ENCODE results near the gene BABAM2.

DNA sequence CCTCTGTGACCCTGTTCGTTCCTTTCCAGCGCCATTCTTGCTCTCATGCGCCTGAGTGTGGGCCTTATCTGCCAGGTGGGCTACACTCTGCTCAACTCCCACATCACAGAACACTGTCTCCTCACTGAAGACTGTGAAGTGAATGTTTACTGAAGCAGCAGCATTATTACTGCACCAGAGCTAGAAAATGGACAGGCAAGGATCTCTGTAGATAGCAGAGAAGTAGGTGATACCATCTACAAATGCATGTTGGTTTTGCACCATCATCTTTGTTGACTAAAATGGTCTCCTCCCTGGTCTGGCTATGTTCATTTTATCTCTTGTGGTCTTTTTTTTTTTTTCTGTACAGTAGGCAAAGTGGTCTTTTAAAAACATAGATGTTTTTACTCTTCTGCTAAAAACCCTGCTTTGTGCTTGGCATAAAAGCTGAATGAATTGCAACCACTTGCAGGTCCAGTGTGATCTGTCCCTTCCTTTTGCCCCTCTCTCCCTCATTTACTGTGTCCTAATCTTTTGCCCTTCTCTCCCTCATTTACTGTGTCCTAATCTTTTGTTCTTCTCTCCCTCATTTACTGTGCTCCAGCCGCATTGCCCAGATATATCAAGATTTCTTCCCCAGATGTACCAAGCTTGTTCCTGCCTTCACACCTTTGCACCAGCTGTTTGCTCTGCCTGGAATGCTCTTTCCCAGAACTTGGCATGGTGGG, 35.4 kb downstream of the BABAM2 start:
- TF ChIP-seq, protein P1, sequence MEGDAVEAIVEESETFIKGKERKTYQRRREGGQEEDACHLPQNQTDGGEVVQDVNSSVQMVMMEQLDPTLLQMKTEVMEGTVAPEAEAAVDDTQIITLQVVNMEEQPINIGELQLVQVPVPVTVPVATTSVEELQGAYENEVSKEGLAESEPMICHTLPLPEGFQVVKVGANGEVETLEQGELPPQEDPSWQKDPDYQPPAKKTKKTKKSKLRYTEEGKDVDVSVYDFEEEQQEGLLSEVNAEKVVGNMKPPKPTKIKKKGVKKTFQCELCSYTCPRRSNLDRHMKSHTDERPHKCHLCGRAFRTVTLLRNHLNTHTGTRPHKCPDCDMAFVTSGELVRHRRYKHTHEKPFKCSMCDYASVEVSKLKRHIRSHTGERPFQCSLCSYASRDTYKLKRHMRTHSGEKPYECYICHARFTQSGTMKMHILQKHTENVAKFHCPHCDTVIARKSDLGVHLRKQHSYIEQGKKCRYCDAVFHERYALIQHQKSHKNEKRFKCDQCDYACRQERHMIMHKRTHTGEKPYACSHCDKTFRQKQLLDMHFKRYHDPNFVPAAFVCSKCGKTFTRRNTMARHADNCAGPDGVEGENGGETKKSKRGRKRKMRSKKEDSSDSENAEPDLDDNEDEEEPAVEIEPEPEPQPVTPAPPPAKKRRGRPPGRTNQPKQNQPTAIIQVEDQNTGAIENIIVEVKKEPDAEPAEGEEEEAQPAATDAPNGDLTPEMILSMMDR (IDR thresholded peaks at IDR 0.05): no peak
- no peak for TF ChIP-seq POLR2A (IDR thresholded peaks at IDR 0.05)
- TF ChIP-seq EP300 (IDR thresholded peaks at IDR 0.05): no peak
- TF ChIP-seq POLR2AphosphoS5 (IDR thresholded peaks at IDR 0.05): no peak

Measured in sigmoid colon (tissue), 4 donors.